SK-N-SH (cell line): Measurements from ENCODE around the gene ROS1. TPM values are rescaled to one million over a fixed set of nuclear protein-coding genes. Genes with fewer than 3 reads are reported as not detected.

ENCODE experiments used
- CTCF ChIA-PET: fragments of 300-600, 350-600 bp; formaldehyde crosslinking; extraction: SDS; loops from one replicate; lab custom pipeline; 2021; lab: Yijun Ruan, JAX
- POLR2A ChIA-PET: fragments of 350-600 bp; sonication (Branson Sonifier 250); formaldehyde crosslinking; extraction: SDS; loops from one replicate; lab custom pipeline; 2020; ENCODE audit warnings: antibody characterized with exemption, inconsistent platforms; lab: Yijun Ruan, JAX
- DNase-seq: peaks from one replicate; pipeline ENCODE4 v3.0.0; 2012
- H2AFZ ChIP-seq: fragments of 200-600 bp; sonication (generic); 2 replicates; pipeline ENCODE4 v1.8.1; 2016; ENCODE audit warnings: antibody characterized with exemption, mild to moderate bottlenecking, low read depth
- H3F3A ChIP-seq: fragments of 200-600 bp; sonication (generic); replicated peaks from 2 replicates; pipeline ENCODE3; 2016; ENCODE audit warnings: antibody characterized with exemption, mild to moderate bottlenecking; ENCODE audit not compliant: insufficient read depth
- H3K27ac ChIP-seq, 2 experiments: fragments of 200-500 bp in 1 of 2; fragments of 200-600 bp in 1 of 2; sonication (Bioruptor generic) in 1 of 2; sonication (generic), shearing (Covaris generic) in 1 of 2; 2 replicates each; pipeline versions ENCODE4 v1.5.1 to v1.6.1; 2014 to 2016; ENCODE audit warnings: low read depth in 2 of 2, inconsistent platforms in 1 of 2, low read length in 1 of 2, mild to moderate bottlenecking in 1 of 2, mixed read lengths in 1 of 2
- H3K27me3 ChIP-seq: fragments of 200-600 bp; sonication (generic), shearing (Covaris generic); 2 replicates; pipeline ENCODE4 v1.6.1; 2016; ENCODE audit warnings: mixed run types; ENCODE audit not compliant: insufficient read depth
- H3K36me3 ChIP-seq, 2 experiments: fragments of 200-500 bp in 1 of 2; fragments of 200-600 bp in 1 of 2; sonication (Bioruptor generic) in 1 of 2; sonication (generic) in 1 of 2; replicated peaks in 1 of 2; 2 replicates each; pipeline versions ENCODE3 to v1.5.1; 2014 to 2016; ENCODE audit warnings: low read length in 1 of 2, mild to moderate bottlenecking in 1 of 2; ENCODE audit not compliant: insufficient read depth in 2 of 2, control insufficient read depth in 1 of 2
- H3K4me1 ChIP-seq, 2 experiments: fragments of 200-500 bp in 1 of 2; fragments of 200-600 bp in 1 of 2; sonication (Bioruptor generic) in 1 of 2; sonication (generic), shearing (Covaris generic) in 1 of 2; 2 replicates each; pipeline versions ENCODE4 v1.5.1 to v1.6.1; 2014 to 2016; ENCODE audit warnings: low read depth in 1 of 2, low read length in 1 of 2, mixed run types in 1 of 2; ENCODE audit not compliant: insufficient read depth in 2 of 2, control insufficient read depth in 1 of 2
- H3K4me2 ChIP-seq: fragments of 200-600 bp; sonication (generic), shearing (Covaris generic); 2 replicates; pipeline ENCODE4 v1.6.1; 2017; ENCODE audit warnings: mixed run types
- H3K4me3 ChIP-seq, 2 experiments: fragments of 200-500 bp in 1 of 2; fragments of 200-600 bp in 1 of 2; sonication (Bioruptor generic) in 1 of 2; sonication (generic), shearing (Covaris generic) in 1 of 2; 2 replicates each; pipeline versions ENCODE4 v1.5.1 to v1.8.1; 2014 to 2016; ENCODE audit warnings: low read depth in 2 of 2, inconsistent platforms in 1 of 2, low read length in 1 of 2, mild to moderate bottlenecking in 1 of 2, mixed read lengths in 1 of 2, moderate library complexity in 1 of 2
- H3K79me2 ChIP-seq: fragments of 200-600 bp; sonication (generic); 2 replicates; pipeline ENCODE4 v1.8.1; 2017; ENCODE audit warnings: mild to moderate bottlenecking; ENCODE audit not compliant: insufficient read depth
- H3K9ac ChIP-seq: fragments of 200-600 bp; sonication (generic); 2 replicates; pipeline ENCODE4 v1.6.1; 2017; ENCODE audit warnings: mixed run types
- H3K9me2 ChIP-seq: fragments of 200-600 bp; sonication (generic); 2 replicates; pipeline ENCODE4 v1.6.1; 2017; ENCODE audit warnings: mixed run types
- H3K9me3 ChIP-seq: fragments of 200-600 bp; sonication (generic); 2 replicates; pipeline ENCODE4 v1.6.1; 2017; ENCODE audit warnings: mixed run types, mild to moderate bottlenecking, moderate library complexity
- H4K20me1 ChIP-seq: fragments of 200-600 bp; sonication (generic); 2 replicates; pipeline ENCODE4 v1.6.1; 2017; ENCODE audit warnings: mild to moderate bottlenecking, mixed run types; ENCODE audit not compliant: insufficient read depth
- FOXJ3 ChIP-seq: sonication (generic); formaldehyde crosslinking; IDR thresholded peaks from 2 replicates; pipeline ENCODE4 v1.5.1; 2020; ENCODE audit warnings: mild to moderate bottlenecking, missing genetic modification reagents
- GABPA ChIP-seq: IDR thresholded peaks from 2 replicates; pipeline ENCODE4 v1.4.0; 2012; ENCODE audit warnings: low read depth, mild to moderate bottlenecking
- IRF3 ChIP-seq: fragments of 150-350 bp; IDR thresholded peaks from 2 replicates; pipeline ENCODE4 v1.6.1; 2016; ENCODE audit warnings: mild to moderate bottlenecking, low read depth, low read length
- MAX ChIP-seq: IDR thresholded peaks from 2 replicates; pipeline ENCODE4 v1.4.0; 2012; ENCODE audit warnings: low read depth
- NRF1 ChIP-seq: IDR thresholded peaks from 2 replicates; pipeline ENCODE4 v1.6.1; 2012; ENCODE audit warnings: low read depth, mild to moderate bottlenecking, low read length
- PBX3 ChIP-seq: IDR thresholded peaks from 2 replicates; pipeline ENCODE4; 2012
- REST ChIP-seq: IDR thresholded peaks from 2 replicates; pipeline ENCODE4 v1.6.1; 2012; ENCODE audit warnings: mild to moderate bottlenecking, low read depth, low read length, moderate library complexity
- SIN3A ChIP-seq: IDR thresholded peaks from 2 replicates; pipeline ENCODE4 v1.6.1; 2012; ENCODE audit warnings: low read depth, mild to moderate bottlenecking, low read length, moderate library complexity, borderline replicate concordance
- TEAD4 ChIP-seq: IDR thresholded peaks from 2 replicates; pipeline ENCODE4 v1.4.0; 2012; ENCODE audit warnings: mild to moderate bottlenecking, borderline replicate concordance; ENCODE audit not compliant: insufficient read depth
- WGBS: methylation state at CpG from one replicate; pipeline ENCODE4 v1.1.6; 2017; ENCODE audit warnings: low lambda C conversion rate; 5-methylcytosine and 5-hydroxymethylcytosine counted together
- polyA plus RNA-seq, 3 experiments: library from polyadenylated mRNA; depleted of rRNA; stranded (reverse); fragments of >200 nt; gene quantifications; 2 replicates each; pipeline ENCODE4 v1.2.3, GENCODE V29; 2012

The ROS1 gene
- polyA plus RNA-seq, 1 of the 3 experiments (the other 2 are of a cell fraction): 1.8 TPM

GRCh38 chr6:117267766-117268534 lies 157.8 kb downstream of the ROS1 start:
- Histone ChIP-seq H3K79me2 (no peaks in the 10 kb centered on the region), H3K9me2 (no peaks in the 10 kb centered on the region), H3K36me3 (no peaks in the 10 kb centered on the region), H3K9ac (no peak overlapping the region), H3K4me1 (peaks cover 3 to 8% of the 10 kb centered on the region in 2 experiments; a peak in 1 of 4 replicates), H2AFZ (no peak overlapping the region), H4K20me1 (no peaks in the 10 kb centered on the region), H3F3A (no peaks in the 10 kb centered on the region), H3K27me3 (peaks cover 91% of the 10 kb centered on the region), H3K4me2 (no peak overlapping the region)
- DNase-seq: no peak
- 9% methylated on average over 9 of the region's 11 CpGs for WGBS
- CTCF ChIA-PET: no interaction called here
- POLR2A ChIA-PET: no interaction called here
- TF ChIP-seq TEAD4 (no peak), NRF1 (no peak), IRF3 (no peak)
- TF ChIP-seq, all 33 proteins: peak for 0
- Histone ChIP-seq H3K27ac (no peak overlapping the region), H3K4me3 (no peak overlapping the region; a peak in 1 of 4 replicates), H3K9me3 (no peaks in the 10 kb centered on the region)

GRCh38 chr6:117267054-117267347 lies 158.7 kb downstream of the ROS1 start:
- 0% methylated on average over 5 of the region's 5 CpGs for WGBS
- Histone ChIP-seq H4K20me1 (no peaks in the 10 kb centered on the region), H3K9me3 (no peaks in the 10 kb centered on the region), H3K4me3 (no peak overlapping the region), H3F3A (no peaks in the 10 kb centered on the region), H3K27ac (no peak overlapping the region), H3K9me2 (no peaks in the 10 kb centered on the region), H3K79me2 (no peaks in the 10 kb centered on the region), H2AFZ (no peak overlapping the region), H3K27me3 (peaks cover 91% of the 10 kb centered on the region), H3K4me2 (no peak overlapping the region), H3K36me3 (no peaks in the 10 kb centered on the region), H3K9ac (no peak overlapping the region), H3K4me1 (peaks cover 3 to 8% of the 10 kb centered on the region in 2 experiments; a peak in 1 of 4 replicates)
- ChIA-PET POLR2A (no interaction called here), CTCF (no interaction called here)
- TF ChIP-seq MAX: no peak
- TF ChIP-seq FOXJ3 (CRISPR knock-in tag): no peak
- no peak for DNase-seq

- 9% methylated on average over 16 of the region's 16 CpGs for WGBS
- Histone ChIP-seq H3K36me3 (no peaks in the 10 kb centered on the region), H3K9me2 (no peaks in the 10 kb centered on the region), H3K4me3 (no peak overlapping the region), H3K79me2 (no peaks in the 10 kb centered on the region), H3K9me3 (no peaks in the 10 kb centered on the region), H3F3A (no peaks in the 10 kb centered on the region), H3K27ac (no peak overlapping the region), H3K27me3 (peaks cover 90% of the 10 kb centered on the region), H3K4me2 (peak overlapping the region; percentile 83), H2AFZ (no peak overlapping the region), H3K4me1 (peaks cover 3 to 8% of the 10 kb centered on the region in 2 experiments; a peak in 1 of 4 replicates), H3K9ac (no peak overlapping the region), H4K20me1 (no peaks in the 10 kb centered on the region)
- no peak for TF ChIP-seq SIN3A
- no peak for TF ChIP-seq PBX3
- TF ChIP-seq GABPA: no peak
- no peak for TF ChIP-seq REST
- DNase-seq: no peak
- CTCF ChIA-PET: no interaction called here
- POLR2A ChIA-PET: no interaction called here
Measured at GRCh38 chr6:117266257-117267053, 159.3 kb downstream of the ROS1 start.
